ENCODE results near the gene UBIAD1. TPM values are rescaled to one million over a fixed set of nuclear protein-coding genes. Genes with fewer than 3 reads are reported as not detected.

The UBIAD1 gene
- total and polyA plus RNA-seq, 2 donors (not counting 3 experiments of a cell fraction or from before 2014, with no cell fraction given): 12.7 to 17.8 TPM

- no peaks in the 10 kb centered on the region for H3K9me1 ChIP-seq (replicated peaks; ENCODE audit: control insufficient read depth, extremely low read depth, insufficient read depth, low read length)
- dilution Hi-C loops (cut with MboI; ENCODE audit: extremely low pct_ligation_motif_present, low sequenced_read_pairs): no loop called here
- H3K4me3 ChIP-seq (replicated peaks in 1 of 3; ENCODE audit: insufficient read depth in 1 of 3, low read depth in 1 of 3, low read length in 3 of 3): no peak overlapping the region
- FAIRE-seq (no peak), DNase-seq (ENCODE audit: low read depth, low spot score) (no peak)
- BruUV-seq (replicated peaks): no TSS peak
- no peaks in the 10 kb centered on the region for H3K36me3 ChIP-seq (ENCODE audit: control insufficient read depth in 2 of 2, extremely low read depth in 1 of 2, insufficient read depth in 2 of 2, low read length in 2 of 2)
- TF ChIP-seq EZH2 (IDR thresholded peaks at IDR 0.05; ENCODE audit: borderline replicate concordance, low read depth, low read length, severe bottlenecking): no peak
- no peak for TF ChIP-seq FOS (IDR thresholded peaks at IDR 0.05; ENCODE audit: borderline replicate concordance, insufficient read depth, low read length)
- TF ChIP-seq POLR2AphosphoS5 (IDR thresholded peaks at IDR 0.05; ENCODE audit: insufficient read depth, low read depth, low read length): no peak
- no peak for TF ChIP-seq MYC (IDR thresholded peaks at IDR 0.05; ENCODE audit: low read depth, low read length)
- no peak for TF ChIP-seq POLR2A (IDR thresholded peaks at IDR 0.05; ENCODE audit: low read depth, low read length)
- TF ChIP-seq GATA2 (IDR thresholded peaks at IDR 0.05; ENCODE audit: insufficient read depth, insufficient read length, low read depth, low read length): no peak
- TF ChIP-seq JUN (IDR thresholded peaks at IDR 0.05; ENCODE audit: borderline replicate concordance, insufficient read depth, insufficient read length, low read depth): no peak
- TF ChIP-seq MAX (IDR thresholded peaks at IDR 0.05; ENCODE audit: insufficient read depth, insufficient read length): no peak
- TF ChIP-seq CTCF (IDR thresholded peaks at IDR 0.05; ENCODE audit: extremely low read depth in 1 of 2, insufficient read depth in 1 of 2, low read depth in 1 of 2, low read length in 2 of 2): no peak
- H3K9ac ChIP-seq (replicated peaks; ENCODE audit: extremely low read depth, insufficient read depth, low read length): no peak overlapping the region
- POLR2A ChIA-PET: no interaction called here
- H3K4me2 ChIP-seq (ENCODE audit: insufficient read depth, low read length): no peak overlapping the region
- intact Hi-C loops (cut with micrococcal nuclease): no loop called here
- H3K79me2 ChIP-seq (ENCODE audit: control insufficient read depth, insufficient read depth, low read length): no peaks in the 10 kb centered on the region
- H3K9me3 ChIP-seq (replicated peaks; ENCODE audit: control insufficient read depth, insufficient read depth, low read length): no peaks in the 10 kb centered on the region
- H2AFZ ChIP-seq (ENCODE audit: low read depth, low read length): no peak overlapping the region
- H3K27me3 ChIP-seq (ENCODE audit: control insufficient read depth in 2 of 2, insufficient read depth in 2 of 2, low read length in 2 of 2): no peaks in the 10 kb centered on the region
- no peaks in the 10 kb centered on the region for H3K4me1 ChIP-seq (ENCODE audit: control insufficient read depth, extremely low read depth, insufficient read depth, low read length)
- H3K27ac ChIP-seq (ENCODE audit: insufficient read depth, low read depth, low read length): no peak overlapping the region
- peaks cover 3% of the 10 kb centered on the region for H4K20me1 ChIP-seq (replicated peaks; ENCODE audit: control insufficient read depth, extremely low read depth, insufficient read depth, low read length)
- CTCF ChIA-PET: no interaction called here
Measured at GRCh38 chr1:11330411-11330810, 57.4 kb downstream of the UBIAD1 start.
